SK-N-MC (cell line): ENCODE data around the gene CRYL1.

Experiments
- EZH2 ChIP-seq: fragments of 200-600 bp; sonication (generic); IDR thresholded peaks from one replicate; pipeline ENCODE4 v1.6.1; 2017; ENCODE audit warnings: antibody characterized with exemption
- FOXP2 ChIP-seq: optimal IDR thresholded peaks from 2 replicates; pipeline ENCODE3; 2011; ENCODE audit warnings: mild to moderate bottlenecking, moderate library complexity; ENCODE audit not compliant: insufficient read depth; ENCODE audit errors: extremely low read length, control extremely low read depth
- POLR2AphosphoS5 ChIP-seq: IDR thresholded peaks from 2 replicates; pipeline ENCODE4 v1.6.1; 2012; ENCODE audit warnings: mild to moderate bottlenecking, low read depth, low read length, borderline replicate concordance

- TF ChIP-seq EZH2 (no peak), POLR2AphosphoS5 (no peak), FOXP2 (no peak)
These were observed 4.1 kb downstream of the CRYL1 start for GRCh38 chr13:20521364-20522115.
